Stimulated activated CD8-positive, alpha-beta memory T cell treated with anti-CD3 and anti-CD28 coated beads, Interleukin-12 subunit alpha, Interleukin-12 subunit beta, amount 100 ng/mL, for 24 hours (primary cell): ENCODE results near the gene NEURL1B.

Source experiments
- DNase-seq: peaks from one replicate; pipeline ENCODE4 v3.0.0-alpha.2; 2020; ENCODE audit errors: extremely low read depth

Gene NEURL1B

DNA sequence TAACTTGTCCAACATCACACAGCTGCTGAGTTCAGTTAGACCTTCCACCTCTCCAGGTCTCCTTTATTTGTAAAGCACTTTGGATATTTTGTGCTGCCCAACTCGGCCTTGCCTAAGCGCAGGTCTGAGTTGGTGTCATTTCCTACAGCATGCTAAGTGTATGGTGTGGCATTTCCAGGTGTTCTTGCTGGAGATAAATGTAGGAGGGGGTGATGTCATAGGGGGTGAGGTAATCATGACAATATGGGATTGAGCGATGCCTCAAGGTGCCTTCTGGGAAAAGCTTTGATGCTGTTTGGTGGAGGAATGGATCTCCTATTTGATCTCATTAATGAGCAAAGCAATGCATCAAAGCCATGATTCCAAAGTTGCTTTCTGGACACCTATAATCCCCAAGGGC, 32.3 kb upstream of the NEURL1B start:
- DNase-seq, result no peak

DNA sequence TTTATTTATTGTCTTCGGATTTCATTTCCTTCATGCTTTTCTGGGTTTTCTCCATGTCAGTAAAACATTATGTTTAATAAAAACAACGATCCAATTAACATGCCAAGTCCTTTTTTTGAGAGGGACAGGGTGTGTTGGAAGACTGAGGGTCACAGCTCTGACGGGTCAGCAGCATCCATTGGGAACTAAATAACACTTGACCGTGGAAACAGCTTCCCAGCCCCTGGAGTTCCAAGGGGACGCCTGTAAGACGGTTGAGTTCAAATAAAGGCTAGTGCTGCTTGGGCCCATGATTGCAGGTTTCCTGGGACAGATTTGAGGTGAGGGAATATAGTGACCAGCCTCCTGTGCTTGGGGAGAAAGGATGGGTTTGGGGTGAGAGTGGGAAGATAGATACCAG, 30.4 kb upstream of the NEURL1B start:
- DNase-seq, result no peak

DNA sequence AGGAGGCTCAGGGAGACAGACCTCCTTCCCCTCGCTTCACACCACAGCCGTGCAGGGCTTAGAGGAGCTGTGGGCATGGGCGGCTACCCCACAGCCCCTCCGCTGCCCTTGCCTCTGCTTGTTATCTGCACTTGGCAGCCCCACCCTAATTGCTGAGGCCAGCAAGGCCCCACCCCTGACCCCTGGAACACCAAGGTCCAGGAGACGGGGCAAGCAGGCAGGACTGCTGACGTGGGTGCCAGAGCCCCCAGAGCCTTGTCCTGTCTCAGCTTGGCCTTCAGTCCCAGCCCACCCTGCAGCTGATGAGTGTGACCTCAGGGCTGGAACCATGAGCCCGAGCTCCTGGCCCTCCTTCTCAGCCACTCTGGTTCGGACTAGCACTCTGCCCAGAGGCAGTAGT, 29.1 kb upstream of the NEURL1B start:
- no peak for DNase-seq

DNA sequence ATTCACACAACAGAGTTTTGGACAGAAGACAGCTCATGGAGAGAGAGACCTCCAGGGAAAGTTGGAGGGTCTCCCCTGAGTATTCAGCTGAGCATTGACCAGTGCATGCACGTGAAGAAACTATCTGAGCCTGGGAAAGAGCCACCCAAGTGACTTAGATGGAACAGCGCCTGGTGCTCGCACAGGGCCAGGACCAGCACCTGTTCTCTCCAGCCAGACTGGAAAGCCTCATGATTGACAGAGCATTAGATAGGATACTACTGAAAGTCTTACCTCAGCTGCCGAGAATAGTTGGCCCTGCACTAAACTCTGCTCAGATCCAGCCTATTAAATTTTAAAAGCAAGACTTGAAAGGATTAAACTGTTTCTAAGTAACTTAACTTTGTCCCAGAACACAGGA, 28.3 kb upstream of the NEURL1B start:
- no peak for DNase-seq

DNA sequence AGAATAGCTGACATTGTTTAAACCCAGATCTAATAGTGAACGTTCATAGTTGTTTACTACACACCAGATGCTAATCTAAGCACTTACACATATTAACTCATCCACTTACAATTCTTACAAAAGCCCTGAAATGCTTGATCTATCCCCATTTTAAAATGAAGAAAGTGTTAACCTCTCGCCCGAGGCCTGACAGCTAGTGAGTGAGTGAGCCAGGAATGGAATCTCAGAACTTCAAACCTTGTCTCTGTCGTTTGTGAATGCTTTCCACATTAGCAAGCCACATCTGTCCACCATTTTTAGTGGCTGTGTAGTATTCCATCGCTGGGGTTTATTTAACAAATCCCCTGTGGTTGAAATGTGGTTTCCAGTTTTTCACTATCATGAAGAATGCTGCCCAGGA, 24.9 kb upstream of the NEURL1B start:
- DNase-seq, result no peak

DNA sequence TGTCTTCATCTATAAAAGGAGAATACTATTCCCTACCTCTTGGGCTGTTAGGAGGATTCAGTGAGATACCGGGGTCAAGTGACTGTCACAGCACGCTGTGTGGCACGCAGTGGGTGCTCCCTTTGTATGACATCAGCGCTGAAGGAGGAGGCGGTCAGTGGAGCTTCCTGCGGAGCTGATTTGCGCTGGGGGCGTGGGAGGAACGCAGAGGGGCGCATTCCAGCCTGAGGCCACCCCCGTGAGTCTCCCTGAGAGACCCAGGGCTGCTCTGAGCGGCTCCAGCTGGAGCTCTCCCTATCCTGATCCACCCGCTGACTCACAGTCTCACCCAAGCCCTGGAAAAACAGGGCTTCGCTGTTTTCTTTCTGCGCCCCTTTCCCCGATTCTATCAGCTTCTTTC, 24.3 kb upstream of the NEURL1B start:
- DNase-seq, result no peak

DNA sequence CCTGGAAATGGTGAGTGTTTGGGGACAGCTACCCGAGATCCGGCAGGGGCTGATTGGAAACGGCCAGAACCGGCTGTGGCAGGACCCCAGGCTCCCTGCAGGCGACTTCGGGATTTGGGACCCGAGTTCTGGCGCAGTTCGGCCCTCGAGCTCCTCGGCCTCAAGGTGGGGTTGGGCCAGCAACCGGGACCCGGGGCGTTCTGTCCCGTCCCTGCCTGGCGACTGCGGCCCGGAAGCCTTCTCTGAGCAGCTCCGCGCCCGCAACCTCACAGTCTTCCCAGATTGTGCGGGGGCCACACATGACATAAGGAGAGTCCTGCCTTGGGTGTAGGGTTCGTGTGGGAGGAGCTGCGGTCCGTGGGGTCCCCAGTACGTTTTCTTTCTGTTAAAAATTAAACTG, 23.2 kb upstream of the NEURL1B start:
- no peak for DNase-seq

DNA sequence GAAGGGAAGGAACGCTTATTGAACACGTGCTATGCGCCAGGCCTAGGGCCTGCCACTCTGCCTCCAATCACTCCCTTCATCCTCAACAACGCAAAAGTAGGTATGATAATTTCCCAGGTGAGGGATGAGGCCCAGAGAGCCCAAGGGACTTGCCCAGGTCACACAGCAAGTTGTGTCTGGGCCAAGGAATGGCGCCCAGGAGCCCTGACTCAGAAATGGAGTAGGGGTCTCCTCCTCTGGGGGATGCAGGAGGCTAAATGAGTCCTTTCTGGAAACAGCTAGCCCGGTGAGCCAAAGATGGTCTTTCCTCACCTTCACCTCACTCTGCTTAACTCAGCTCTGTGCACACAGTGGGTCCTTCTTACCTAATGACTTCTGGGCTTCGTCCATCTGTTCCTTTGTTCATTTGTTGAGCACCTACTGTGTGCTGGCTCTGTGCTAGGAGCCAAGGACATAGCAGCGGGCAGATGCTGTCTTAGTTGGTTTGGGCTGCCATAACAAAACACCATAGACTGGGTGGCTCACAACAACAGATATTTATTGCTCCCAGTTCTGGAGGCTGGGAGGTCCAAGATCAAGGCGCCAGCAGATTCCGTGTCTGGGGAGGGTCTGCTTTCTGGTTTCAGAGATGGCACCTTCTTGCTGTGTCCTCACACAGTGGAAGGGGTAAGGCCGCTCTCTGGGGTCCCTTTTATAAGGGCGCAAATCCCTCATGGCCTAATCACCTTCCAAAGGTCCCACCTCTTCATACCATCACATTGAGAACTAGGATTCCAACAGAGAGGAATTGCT, 22.3 kb upstream of the NEURL1B start:
- DNase-seq, result no peak

DNA sequence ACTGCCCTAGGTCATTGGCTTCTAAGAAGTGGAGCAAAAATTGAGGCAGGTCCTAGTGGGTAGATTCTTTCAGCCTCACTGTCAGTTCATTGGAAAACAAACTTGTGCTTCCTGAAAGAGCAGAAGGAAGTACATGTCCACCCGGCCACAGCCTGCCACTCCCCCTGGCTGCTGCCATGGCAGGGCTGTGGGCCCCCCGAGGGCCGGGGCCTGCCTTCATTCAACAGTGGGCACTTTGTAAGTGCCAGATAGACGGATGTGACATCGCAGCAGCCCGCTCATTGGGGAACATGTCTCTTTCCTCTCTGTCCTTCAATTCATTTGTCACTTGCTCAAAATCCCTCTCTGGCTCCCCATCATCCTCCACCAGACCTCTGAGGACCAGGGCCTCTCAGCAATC, 20.6 kb upstream of the NEURL1B start:
- no peak for DNase-seq

DNA sequence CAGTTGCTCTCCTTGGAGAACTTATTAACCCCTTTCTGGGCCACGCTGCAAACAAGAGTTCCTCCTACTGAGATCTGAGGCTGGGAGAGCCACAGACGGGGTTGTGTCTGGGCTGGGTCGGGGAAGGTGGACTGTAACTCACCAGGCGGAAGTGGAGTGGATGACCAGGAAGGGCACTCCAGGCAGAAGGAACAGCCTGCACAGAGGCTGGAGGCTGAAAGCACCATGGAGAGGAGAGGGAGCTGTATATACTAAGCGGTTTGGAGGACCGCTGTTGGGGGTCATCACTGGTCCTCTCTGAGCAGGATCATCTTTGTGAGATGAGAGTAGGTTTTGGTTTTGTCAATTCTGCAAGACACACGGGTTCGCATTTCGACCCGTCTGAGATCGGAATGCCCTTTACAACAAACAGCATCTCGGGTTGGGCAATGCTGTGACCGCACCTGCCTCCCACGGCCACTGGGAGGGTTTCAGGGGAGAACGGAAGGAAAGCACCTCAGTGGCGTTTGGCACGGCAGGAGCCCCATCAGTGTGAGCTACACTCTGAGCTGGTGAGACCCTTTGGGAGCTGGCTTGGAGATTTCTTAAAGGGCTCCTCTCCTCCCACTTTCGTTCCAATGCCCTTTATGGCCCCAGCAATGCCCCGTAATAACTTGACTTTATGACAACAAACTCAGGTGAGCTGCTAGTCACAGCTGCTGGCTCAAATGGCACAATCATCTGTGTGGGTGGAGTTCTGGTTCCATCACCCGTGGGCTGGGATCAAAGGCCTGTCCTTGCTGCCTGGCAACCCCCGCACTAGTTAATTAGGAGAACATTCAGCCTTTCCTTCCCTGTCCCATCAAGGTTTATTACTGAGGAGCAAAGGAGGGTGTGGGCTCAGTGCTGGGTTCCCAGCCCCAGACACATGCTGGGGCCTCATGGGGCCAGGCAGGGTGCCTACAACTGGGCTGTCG, 18.7 kb upstream of the NEURL1B start:
- DNase-seq, result no peak

DNA sequence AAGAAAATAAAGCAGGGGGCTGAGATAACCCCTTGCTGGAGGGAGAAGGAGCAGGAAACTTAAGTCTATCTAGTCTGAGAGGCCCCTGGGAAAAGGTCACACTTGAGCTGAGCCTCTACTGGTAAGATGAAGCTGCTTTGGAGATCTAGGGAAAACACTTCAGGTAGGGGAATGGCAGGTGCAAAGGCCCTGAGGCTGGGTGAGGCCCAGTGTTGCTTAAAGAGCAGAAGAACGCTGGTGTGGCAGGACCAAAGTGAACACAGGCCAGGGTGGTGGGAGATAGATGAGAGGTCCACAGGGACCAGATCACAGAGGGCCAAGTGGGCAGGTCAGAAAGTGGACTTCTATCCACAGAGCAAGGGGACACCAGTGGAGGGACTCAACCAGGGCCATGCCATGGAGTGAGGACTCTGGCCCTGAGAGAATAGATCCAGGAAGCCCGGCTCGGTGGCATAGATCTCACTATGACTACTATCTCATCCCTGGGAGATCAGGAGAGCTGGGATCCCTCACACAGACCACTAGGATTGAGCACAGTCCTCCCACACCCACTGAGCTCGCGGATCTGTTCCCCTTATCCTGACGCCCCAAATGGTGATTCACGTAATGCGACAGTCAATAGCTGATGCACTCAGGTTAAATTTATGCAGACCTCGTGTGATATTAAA, 17.6 kb upstream of the NEURL1B start:
- no peak for DNase-seq

DNA sequence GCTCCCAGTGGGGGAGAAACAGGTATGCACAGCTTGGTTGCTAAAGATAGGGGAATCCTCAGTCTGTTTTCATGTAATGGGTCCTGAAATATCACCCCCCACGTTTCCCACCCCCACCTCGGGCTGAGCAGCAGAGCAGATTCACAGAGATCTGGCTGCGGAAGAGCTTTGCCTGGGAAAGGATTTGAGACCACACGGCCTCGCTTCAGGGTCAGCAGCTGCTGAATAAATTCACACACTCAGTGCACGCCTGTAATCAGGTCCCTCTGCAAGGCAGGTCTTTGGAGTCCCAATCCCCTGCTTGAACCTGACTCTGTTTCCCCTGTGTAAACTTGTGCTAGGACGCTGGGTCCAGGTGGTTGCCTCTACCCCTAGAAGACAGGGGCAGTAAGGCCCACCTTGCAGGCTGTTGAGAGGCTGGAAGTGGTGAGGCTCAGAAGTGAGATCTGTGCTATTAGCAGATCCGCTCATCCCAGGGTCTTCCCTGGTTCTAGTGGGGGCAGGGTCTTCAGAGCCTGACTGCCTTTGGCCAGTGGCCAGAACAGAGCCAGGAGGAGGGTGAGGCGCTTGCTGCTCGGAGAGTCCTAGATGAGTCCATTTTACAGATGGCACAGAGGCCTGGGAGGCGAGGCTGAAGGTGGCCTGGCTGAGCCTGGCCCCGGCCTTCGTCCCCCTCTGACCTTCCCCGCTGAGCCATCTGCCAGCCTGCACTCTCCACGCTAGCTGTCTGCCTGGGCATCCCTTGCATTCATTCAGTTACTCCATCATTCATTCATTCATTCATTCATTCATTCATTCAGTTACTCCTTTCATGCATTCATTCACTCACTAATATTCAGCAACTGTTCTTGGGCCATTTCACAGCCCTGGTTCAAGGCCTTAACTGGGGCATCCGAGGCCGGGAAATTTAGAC, 16.7 kb upstream of the NEURL1B start:
- no peak for DNase-seq

DNA sequence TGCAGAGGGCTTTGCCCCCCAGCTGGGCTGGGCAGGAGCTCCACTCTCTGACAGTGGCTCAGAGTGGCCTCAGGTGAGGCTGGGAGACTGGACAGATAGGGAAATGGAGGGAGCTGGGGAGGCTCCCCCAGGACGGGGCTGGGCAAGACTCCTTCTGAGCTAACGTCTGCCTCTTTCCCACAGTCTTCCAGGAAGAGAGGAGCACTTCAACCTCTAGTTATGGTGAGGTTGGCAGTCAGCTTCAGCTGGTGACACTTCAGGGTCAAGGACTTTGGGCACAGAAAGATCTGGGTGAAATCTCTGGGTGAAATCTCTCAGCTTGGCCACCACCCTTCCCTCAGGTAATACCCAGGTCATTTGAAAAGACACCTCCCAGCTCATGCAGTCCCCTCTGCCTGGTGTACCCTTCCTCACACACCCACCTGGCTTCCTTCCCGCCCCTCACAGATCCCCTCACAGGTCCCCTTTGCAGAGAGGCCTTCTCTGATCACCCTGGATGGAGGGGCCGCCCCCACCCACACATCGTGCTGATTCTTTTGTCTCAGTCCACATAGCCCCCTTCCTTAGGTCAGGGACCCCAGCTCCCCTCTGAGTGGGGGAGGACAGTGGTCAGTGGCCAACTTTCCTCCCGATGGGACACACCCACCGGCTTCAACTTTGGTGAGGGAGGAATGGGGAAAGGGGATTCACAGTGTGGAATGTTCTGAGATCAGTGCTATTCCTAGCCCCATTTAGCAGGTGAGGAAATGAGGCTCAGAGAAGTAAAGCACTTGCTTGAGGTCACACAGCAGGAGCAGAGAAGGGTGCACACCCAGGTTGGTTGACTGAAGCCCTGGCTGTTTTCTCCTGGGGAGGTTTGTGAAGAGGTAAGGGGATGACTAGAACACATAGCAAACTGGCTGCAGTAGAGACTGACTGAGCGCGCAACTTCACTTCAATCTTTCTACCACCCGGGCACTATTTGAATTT, 15.8 kb upstream of the NEURL1B start:
- DNase-seq, result no peak

DNA sequence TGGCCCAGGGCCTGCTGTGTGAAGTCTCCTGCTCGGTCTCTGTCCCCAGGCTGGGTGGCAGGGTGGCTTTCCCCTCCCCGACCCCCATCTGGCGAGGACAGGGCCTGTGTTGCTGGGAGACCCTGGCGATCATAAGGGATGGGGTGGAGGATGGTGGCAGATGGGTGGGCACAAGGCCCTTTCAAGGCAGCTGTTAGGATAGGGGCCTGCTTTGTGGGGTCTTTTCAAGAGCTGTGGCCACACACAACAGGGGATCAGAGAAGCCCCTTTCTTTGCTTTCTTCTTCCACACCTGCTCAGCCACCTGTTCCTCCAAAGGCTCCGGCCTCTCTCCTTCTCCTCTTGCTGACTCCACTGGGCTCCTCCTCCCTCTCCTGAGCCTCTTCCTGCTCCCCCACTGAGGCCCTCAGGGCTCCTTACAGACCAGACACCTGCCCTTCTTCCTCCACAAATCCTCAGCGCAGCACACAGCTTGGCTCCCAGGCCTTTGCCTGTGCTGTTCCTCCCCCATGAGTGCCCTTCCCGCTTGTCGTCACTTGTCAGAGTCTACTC, 15.0 kb upstream of the NEURL1B start:
- DNase-seq, result no peak

DNA sequence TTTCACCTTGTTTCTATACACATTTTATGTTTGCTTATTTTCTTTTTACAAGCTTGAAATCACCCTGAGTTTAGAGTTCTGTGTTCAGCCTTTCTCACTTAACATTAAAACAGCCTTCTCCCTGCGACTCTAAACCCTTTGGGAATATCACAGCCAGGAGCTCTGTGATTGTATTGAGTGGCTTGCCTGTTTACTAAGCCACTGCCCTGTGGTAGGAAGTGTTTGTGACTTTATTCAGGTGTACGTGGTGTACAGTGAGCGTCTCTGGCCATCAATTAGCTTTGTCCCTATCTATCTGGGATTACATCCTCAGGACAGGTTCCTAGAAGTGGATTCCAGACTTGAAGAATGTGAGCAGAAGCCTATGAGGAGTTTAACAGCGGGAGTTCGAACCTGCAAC, 11.0 kb upstream of the NEURL1B start:
- DNase-seq, result no peak

DNA sequence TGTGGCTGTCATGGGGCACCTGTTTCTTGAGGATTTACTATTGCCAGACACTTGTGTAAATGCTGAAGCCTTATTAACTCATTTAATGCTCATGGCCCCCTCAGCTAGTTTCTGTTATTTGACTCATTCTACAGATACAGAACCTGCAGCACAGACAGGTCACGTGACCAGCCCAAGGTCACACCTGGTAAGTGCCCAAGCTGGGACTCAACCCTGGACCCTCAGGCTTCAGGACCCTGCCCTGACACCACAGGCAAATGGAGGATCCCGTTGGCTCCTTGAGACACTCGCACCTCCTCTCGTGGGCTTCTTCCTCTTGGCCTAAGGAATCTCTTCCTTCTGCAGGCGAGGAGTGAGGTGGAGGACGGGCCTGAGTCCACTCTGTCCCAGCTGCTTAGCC, 10.6 kb upstream of the NEURL1B start:
- DNase-seq, result no peak

DNA sequence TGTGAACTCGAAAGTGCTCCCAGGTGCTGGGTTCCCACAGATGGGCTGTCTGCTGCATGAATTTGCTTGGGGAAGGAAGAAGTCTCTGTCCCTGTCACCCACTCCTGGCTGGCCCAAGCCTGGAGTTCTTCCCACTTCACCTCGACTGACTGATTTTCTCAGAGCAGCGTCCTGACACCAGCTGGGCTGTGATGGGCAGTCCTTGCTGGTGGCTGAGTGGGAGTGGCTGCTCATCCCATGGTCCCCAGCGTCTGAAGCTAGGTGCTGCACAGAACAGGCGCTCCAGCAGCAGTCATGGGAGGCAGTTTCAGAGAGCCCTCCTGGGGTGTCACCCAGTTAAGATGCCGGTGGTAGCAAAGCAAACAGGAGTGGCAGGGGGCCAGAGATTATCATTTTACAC, 10.1 kb upstream of the NEURL1B start:
- no peak for DNase-seq

DNA sequence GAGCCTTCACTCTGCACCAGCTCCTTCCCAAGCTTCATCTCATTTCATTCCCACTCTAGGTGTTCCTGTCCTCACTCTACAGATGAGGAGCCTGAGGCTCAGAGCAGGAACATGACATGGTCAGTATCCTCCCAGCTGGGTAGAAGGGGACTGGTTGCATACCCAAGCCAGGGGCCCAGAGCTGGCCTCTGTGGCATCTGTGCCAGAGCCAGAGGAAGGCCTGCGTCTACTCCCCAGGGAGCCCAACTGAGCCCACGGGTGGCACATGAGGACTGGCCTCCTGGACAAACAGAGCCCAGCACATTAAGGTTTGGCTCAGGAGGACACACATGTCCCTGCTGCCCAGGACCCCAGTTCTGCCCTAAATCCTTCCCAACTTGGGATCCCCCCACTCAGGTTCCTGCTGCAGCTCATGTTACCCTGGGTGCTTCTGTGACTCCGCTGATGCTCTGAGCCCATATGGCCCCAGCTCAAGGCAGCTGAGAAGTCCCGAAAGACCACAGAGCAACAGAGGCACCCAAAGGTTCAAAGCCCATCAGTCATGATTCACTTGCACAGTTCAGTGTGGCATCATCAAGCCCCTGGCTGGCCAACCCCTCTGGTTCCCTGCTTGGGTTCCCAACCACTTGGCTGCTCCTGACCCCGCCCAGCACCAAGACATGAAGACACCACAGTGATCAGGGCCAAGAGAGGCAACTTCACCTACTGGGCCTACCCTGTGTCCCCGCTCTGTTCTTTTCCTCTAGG, 8.5 kb upstream of the NEURL1B start:
- no peak for DNase-seq

DNA sequence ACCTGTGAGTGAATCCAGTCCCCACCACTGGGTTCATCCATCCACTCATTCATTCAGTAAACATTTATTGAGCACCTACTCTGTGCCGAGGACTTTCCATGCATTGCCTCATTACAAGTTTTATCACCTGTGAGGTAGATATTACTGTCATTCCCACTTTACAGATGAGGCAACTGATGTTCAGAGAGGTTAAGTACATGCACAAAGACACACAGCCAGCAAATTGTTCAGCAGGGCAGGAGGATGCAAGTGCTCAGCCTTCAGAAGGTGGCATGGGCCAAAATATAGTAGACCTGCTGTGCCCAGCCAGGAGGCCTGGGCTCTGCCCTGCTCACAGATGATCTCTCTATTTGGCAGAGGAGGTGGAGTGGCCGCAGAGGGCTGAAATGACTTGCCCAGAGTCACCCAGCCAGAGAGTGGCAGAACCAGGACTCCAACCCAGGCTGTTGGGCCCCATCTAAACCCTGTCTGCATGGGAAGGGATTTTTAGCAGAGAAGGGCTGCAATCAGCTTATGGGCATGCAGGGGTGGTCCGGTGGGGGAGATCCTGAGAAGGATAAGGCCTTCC, 7.6 kb upstream of the NEURL1B start:
- no peak for DNase-seq
